ENCODE data around the gene DNASE2. TPM values are rescaled to one million over a fixed set of nuclear protein-coding genes. Genes with fewer than 3 reads are reported as not detected.
"Not testable (repeated sequence)": the region's sequence is repeated elsewhere in the genome, so short reads cannot be mapped to it uniquely, and the experiment has no call there.

Gene DNASE2
- total RNA-seq, 1 donor from 2014 or later, result 101 TPM

DNA sequence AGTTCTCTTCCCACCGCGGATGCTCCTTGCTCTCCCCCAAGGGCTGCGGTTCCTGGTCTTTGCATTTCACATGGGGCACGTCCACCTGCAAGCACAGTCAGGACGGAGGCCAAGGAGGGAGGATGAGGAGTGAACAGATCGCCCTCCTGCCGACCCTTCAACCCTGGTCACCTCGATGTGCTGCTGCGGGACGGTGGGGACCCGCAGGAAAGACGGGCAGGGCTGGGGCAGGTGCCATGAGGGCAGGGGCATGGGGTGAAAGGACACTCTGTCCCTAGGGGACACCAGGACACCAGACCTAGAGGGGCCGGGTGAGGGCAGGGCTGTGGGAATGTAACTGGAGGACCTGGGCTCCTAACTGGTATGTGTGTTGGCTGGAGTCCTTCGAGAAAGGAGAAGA lies 37.0 kb upstream of the DNASE2 start:
- Histone ChIP-seq H3K27ac (no peak overlapping the region), H3K4me3 (no peak overlapping the region), H3K27me3 (ENCODE audit: low read depth) (no peaks in the 10 kb centered on the region), H3K9me3 (no peaks in the 10 kb centered on the region), H3K36me3 (peaks cover 13% of the 10 kb centered on the region), H3K4me1 (peaks cover 16% of the 10 kb centered on the region)
- DNase-seq (no peak), ATAC-seq (no peak)
- TF ChIP-seq, protein P1, sequence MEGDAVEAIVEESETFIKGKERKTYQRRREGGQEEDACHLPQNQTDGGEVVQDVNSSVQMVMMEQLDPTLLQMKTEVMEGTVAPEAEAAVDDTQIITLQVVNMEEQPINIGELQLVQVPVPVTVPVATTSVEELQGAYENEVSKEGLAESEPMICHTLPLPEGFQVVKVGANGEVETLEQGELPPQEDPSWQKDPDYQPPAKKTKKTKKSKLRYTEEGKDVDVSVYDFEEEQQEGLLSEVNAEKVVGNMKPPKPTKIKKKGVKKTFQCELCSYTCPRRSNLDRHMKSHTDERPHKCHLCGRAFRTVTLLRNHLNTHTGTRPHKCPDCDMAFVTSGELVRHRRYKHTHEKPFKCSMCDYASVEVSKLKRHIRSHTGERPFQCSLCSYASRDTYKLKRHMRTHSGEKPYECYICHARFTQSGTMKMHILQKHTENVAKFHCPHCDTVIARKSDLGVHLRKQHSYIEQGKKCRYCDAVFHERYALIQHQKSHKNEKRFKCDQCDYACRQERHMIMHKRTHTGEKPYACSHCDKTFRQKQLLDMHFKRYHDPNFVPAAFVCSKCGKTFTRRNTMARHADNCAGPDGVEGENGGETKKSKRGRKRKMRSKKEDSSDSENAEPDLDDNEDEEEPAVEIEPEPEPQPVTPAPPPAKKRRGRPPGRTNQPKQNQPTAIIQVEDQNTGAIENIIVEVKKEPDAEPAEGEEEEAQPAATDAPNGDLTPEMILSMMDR (IDR thresholded peaks at IDR 0.05), result no peak
- intact Hi-C loops (cut with DNase I), result no loop called here

DNA sequence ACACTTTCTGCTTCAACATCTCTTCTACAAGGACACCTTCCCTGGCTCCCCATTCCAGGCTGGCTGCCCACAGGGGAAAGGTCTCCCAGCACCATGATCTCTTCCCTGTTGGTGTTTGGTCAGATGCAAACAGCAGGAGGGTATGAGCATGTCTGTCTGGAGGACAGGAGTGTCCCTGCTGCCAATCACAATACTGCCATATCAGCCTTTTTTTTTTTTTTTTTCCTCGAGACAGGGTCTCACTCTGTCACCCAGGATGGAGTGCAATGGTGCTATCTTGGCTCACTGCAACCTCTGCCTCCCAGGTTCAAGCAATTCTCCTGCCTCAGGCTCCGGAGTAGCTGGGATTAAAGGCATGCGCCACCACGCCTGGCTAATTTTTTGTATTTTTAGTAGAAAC lies 34.6 kb upstream of the DNASE2 start:
- intact Hi-C loops (cut with DNase I); ATAC-seq; H3K9me3 ChIP-seq; H3K27ac ChIP-seq; H3K4me3 ChIP-seq; H3K36me3 ChIP-seq; DNase-seq; H3K27me3 ChIP-seq (ENCODE audit: low read depth): not testable (repeated sequence)
- peaks cover 27% of the 10 kb centered on the region for H3K4me1 ChIP-seq

DNA sequence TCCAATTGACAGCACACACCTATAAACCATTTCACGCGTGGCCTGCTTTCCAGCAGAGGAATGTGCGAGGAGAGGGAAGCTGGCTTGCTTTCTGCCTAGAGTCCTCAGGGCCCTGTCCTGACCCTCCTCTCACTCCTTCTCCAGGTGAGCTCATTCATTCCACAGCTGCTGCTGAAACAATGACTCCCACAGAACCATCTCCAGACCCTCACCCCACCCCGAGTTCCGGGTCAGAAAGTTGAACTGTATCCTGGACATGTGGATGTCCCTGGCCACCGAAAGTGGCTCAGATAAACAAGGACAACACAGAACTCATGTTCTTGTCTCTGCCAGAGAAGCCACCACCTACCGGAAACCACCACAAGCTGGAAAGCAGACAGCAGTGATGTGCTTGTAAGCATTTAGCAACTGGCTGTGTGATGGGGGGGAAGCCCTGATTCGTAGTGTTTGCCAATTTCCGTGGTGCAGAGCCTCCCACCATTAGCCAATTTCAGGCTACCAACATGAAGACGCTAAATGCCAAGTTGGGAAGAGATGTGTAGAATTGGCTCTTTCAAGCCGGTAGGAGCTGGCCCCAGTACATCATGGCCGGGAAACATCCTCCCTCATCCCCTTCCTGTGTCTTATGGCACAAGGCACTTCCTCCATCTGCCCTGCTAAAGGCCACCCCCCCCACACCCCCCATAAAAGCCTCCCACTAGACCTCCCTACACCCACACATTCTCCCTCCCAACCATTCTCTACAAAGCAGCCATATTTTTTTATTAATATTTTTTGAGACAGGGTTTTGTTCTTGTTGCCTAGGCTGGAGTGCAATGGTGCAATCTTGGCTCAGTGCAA lies 32.8 kb upstream of the DNASE2 start:
- no peaks in the 10 kb centered on the region for H3K36me3 ChIP-seq
- peaks cover 26% of the 10 kb centered on the region for H3K4me1 ChIP-seq
- H3K9me3 ChIP-seq, result no peaks in the 10 kb centered on the region
- ATAC-seq, result peak; percentile 18 to 47
- peak overlapping the region; percentile 65 for H3K27ac ChIP-seq
- TF ChIP-seq, protein P1 (IDR thresholded peaks at IDR 0.05), result no peak
- H3K27me3 ChIP-seq (ENCODE audit: low read depth), result no peaks in the 10 kb centered on the region
- DNase-seq, result no peak
- H3K4me3 ChIP-seq, result no peak overlapping the region
- intact Hi-C loops (cut with DNase I), result no loop called here

DNA sequence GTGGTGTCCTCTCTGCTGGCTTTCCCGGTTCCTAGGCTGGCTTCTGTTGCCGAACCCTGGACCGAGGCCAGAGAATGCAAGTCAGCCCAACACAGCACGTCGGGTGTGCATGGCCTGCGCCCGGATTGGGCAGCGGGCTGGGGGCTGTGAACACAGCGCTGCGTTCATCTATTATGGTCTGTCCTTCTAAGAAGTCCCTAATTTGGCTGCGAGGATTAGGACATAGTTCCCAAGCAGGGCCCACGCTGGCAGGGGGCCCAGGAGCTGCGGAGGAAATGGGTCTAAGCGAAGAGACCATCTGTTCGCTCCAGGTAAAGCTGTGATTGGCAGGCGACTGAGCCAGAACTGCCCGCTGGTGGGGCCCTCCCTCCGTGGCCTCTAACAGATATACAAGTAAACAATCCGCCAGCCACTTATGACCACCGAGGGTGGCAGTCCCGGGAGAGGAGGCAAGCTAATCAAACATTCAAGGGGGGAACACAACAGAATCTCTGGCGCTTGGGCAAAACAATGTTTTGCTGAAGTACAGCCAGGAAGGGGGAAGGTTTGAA lies 31.8 kb upstream of the DNASE2 start:
- H3K36me3 ChIP-seq, result no peaks in the 10 kb centered on the region
- TF ChIP-seq, protein P1 (IDR thresholded peaks at IDR 0.05), result no peak
- no peaks in the 10 kb centered on the region for H3K27me3 ChIP-seq (ENCODE audit: low read depth)
- ATAC-seq (peak; percentile 74 to 79), DNase-seq (peak; percentile 77)
- peak overlapping the region; percentile 28 for H3K4me3 ChIP-seq
- H3K4me1 ChIP-seq, result peaks cover 22% of the 10 kb centered on the region
- intact Hi-C loops (cut with DNase I), result no loop called here
- H3K27ac ChIP-seq, result peak overlapping the region; percentile 65
- H3K9me3 ChIP-seq, result no peaks in the 10 kb centered on the region

DNA sequence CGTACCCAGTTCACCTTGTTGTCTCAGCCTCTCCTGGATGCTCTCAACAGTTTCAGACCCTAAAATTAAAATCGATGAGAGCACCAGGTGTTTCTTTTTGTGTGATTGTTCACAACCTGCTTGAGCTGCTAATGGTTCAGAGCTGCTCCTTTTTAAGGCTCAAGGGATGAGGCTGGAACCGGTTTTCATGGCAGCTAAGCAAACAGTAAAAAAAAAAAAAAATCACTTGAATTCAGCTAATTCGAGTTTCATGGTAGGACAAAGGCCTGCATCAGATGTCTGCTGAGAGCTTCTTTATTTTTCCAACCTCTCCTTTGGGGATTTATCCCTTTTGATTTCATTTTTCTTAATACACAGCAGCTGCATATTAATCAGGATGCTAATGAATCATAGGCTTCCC lies 31.3 kb upstream of the DNASE2 start:
- no peaks in the 10 kb centered on the region for H3K27me3 ChIP-seq (ENCODE audit: low read depth)
- no peaks in the 10 kb centered on the region for H3K36me3 ChIP-seq
- ATAC-seq (no peak), DNase-seq (no peak)
- no peaks in the 10 kb centered on the region for H3K9me3 ChIP-seq
- TF ChIP-seq, protein P1 (IDR thresholded peaks at IDR 0.05), result no peak
- H3K4me3 ChIP-seq, result peak overlapping the region; percentile 28
- peak overlapping the region; percentile 65 for H3K27ac ChIP-seq
- intact Hi-C loops (cut with DNase I), result no loop called here
- H3K4me1 ChIP-seq, result peaks cover 22% of the 10 kb centered on the region

DNA sequence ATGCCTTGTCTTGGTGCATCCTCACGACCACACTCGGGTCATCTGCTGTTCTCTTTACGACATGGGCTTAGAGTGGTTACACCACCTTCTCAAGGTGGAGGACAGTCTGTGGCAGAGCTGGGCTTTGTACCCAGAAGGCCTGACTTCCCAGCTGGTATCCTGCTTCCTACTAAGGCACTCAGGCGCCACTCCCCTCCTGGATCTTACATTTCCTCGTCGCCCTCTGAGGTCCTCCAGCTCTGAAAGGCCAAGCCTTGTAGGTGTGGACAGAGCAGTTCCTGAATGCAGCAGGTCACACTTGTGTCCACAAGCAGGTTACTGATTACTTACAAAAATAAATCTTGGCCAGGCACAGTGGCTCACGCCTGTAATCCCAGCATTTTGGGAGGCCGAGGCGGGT lies 25.9 kb upstream of the DNASE2 start:
- Histone ChIP-seq H3K27me3 (ENCODE audit: low read depth) (no peaks in the 10 kb centered on the region), H3K36me3 (no peaks in the 10 kb centered on the region), H3K4me1 (peaks cover under 1% of the 10 kb centered on the region), H3K9me3 (no peaks in the 10 kb centered on the region), H3K4me3 (no peak overlapping the region), H3K27ac (no peak overlapping the region)
- intact Hi-C loops (cut with DNase I), result no loop called here
- peak; percentile 71 to 84 for ATAC-seq
- DNase-seq, result no peak
- TF ChIP-seq, protein P1 (IDR thresholded peaks at IDR 0.05), result no peak
